ENCODE results near the gene USP9X.

DNA sequence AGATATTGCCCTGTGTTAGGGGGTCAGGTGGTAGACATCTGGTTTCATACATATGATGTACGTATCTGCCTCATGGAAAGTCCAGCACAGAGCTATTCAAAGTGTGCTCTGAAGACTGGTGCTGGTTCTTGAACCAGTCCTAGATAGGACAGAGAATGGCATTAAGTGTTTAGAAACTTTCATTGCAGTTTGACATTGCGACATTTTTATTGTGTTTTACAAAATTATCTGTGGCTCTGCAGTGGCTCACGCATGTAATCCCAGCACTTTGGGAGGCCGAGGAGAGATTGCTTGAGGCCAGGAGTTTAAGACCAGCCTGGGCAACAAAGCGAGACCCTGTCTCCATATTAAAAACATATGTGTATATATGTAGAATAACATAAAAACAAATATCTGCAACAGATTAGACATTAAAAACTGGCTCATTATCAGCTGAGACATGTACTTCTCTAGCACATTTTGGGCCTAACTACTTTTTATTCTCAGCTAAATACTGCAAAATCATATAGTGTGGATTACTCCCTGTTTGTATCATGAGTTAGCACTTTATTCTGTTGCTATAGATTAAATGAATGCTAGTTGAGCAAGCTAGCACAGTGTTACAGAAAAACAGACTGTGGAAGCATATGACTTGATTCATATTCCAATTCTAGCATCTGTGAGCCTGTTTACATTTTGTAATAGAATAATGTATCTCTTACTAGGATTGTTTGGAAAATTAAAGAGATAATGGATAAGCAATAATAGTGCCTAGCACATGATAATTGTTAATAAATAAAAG, 57.1 kb downstream of the USP9X start:
- TF ChIP-seq, protein P1, sequence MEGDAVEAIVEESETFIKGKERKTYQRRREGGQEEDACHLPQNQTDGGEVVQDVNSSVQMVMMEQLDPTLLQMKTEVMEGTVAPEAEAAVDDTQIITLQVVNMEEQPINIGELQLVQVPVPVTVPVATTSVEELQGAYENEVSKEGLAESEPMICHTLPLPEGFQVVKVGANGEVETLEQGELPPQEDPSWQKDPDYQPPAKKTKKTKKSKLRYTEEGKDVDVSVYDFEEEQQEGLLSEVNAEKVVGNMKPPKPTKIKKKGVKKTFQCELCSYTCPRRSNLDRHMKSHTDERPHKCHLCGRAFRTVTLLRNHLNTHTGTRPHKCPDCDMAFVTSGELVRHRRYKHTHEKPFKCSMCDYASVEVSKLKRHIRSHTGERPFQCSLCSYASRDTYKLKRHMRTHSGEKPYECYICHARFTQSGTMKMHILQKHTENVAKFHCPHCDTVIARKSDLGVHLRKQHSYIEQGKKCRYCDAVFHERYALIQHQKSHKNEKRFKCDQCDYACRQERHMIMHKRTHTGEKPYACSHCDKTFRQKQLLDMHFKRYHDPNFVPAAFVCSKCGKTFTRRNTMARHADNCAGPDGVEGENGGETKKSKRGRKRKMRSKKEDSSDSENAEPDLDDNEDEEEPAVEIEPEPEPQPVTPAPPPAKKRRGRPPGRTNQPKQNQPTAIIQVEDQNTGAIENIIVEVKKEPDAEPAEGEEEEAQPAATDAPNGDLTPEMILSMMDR (IDR thresholded peaks at IDR 0.05), result no peak
- TF ChIP-seq POLR2A (IDR thresholded peaks at IDR 0.05), result no peak
- no peak for TF ChIP-seq POLR2AphosphoS5 (IDR thresholded peaks at IDR 0.05; ENCODE audit: insufficient read depth in 1 of 2, low read depth in 1 of 2)

All from vagina (tissue), 2 donors.